IMR-90 (cell line): ENCODE measurements around the gene ZNF354B. TPM values are rescaled to one million over a fixed set of nuclear protein-coding genes. Genes with fewer than 3 reads are reported as not detected.

ENCODE experiments used
- ATAC-seq: fragments of 200-7000 bp; cut with Tn5 transposase; 2 replicates; pipeline ENCODE4 v1.9.1; 2020; ENCODE audit warnings: low read depth, mild to moderate bottlenecking, moderate library complexity
- BruUV-seq: library from RNA; stranded (reverse); fragments of 400-500 nt; replicated peaks from 2 replicates; lab custom pipeline; 2021; lab: Mats Ljungman, UMichigan
- CTCF ChIA-PET: fragments of 300-600 bp; formaldehyde crosslinking; extraction: SDS; loops from one replicate; lab custom pipeline; 2021; ENCODE audit warnings: antibody characterized with exemption; lab: Yijun Ruan, JAX
- POLR2A ChIA-PET: fragments of 300-600 bp; sonication (Branson Sonifier 250); formaldehyde crosslinking; loops from one replicate; lab custom pipeline; 2022; ENCODE audit warnings: antibody characterized with exemption; ENCODE audit not compliant: unreplicated experiment; lab: Charles Lee
- DNase-seq: peaks from one replicate; pipeline ENCODE4 v3.0.0; 2013
- H2AFZ ChIP-seq: replicated peaks from 2 replicates; pipeline ENCODE3; 2013; ENCODE audit warnings: low read length, mild to moderate bottlenecking; ENCODE audit not compliant: poor library complexity
- H2AK5ac ChIP-seq: 2 replicates; pipeline ENCODE4 v1.6.1; 2013; ENCODE audit warnings: low read depth, low read length, inconsistent platforms
- H2AK9ac ChIP-seq: replicated peaks from 2 replicates; pipeline ENCODE3; 2013; ENCODE audit warnings: mild to moderate bottlenecking, low read depth, low read length, moderate library complexity; ENCODE audit not compliant: poor library complexity
- H2BK120ac ChIP-seq: 2 replicates; pipeline ENCODE4 v1.6.1; 2013; ENCODE audit warnings: low read depth, low read length, inconsistent platforms
- H2BK15ac ChIP-seq: 3 replicates; pipeline ENCODE4 v1.6.1; 2013; ENCODE audit warnings: low read depth, low read length, inconsistent platforms
- H2BK20ac ChIP-seq: 2 replicates; pipeline ENCODE4 v1.6.1; 2013; ENCODE audit warnings: low read depth, mild to moderate bottlenecking, inconsistent platforms, low read length, moderate library complexity
- H2BK5ac ChIP-seq: 2 replicates; pipeline ENCODE4 v1.6.1; 2013; ENCODE audit warnings: mild to moderate bottlenecking, low read depth, low read length, inconsistent platforms; ENCODE audit not compliant: poor library complexity, severe bottlenecking
- H3K14ac ChIP-seq: replicated peaks from 2 replicates; pipeline ENCODE4 v1.6.1; 2013; ENCODE audit warnings: low read depth, low read length, inconsistent platforms
- H3K18ac ChIP-seq: 2 replicates; pipeline ENCODE4 v1.6.1; 2013; ENCODE audit warnings: low read depth, low read length, control low read depth
- H3K23ac ChIP-seq: 2 replicates; pipeline ENCODE4 v1.6.1; 2013; ENCODE audit warnings: low read depth, low read length, inconsistent platforms
- H3K27ac ChIP-seq: 2 replicates; pipeline ENCODE4 v1.5.1; 2013; ENCODE audit warnings: mild to moderate bottlenecking, control low read depth, low read length; ENCODE audit not compliant: insufficient read depth
- H3K27me3 ChIP-seq: 2 replicates; pipeline ENCODE4 v1.6.1; 2013; ENCODE audit warnings: low read length; ENCODE audit not compliant: control insufficient read depth, insufficient read depth
- H3K36me3 ChIP-seq: 2 replicates; pipeline ENCODE4 v1.6.1; 2013; ENCODE audit warnings: low read length, mixed read lengths; ENCODE audit not compliant: control insufficient read depth, insufficient read depth
- H3K4ac ChIP-seq: 2 replicates; pipeline ENCODE4 v1.6.1; 2013; ENCODE audit warnings: low read depth, low read length, inconsistent platforms
- H3K4me1 ChIP-seq: 2 replicates; pipeline ENCODE4 v1.6.1; 2013; ENCODE audit warnings: low read length, mixed read lengths; ENCODE audit not compliant: control insufficient read depth, insufficient read depth
- H3K4me2 ChIP-seq: 2 replicates; pipeline ENCODE4 v1.6.1; 2013; ENCODE audit warnings: low read depth, mild to moderate bottlenecking, control low read depth, low read length, moderate library complexity
- H3K4me3 ChIP-seq: 2 replicates; pipeline ENCODE4 v1.5.1; 2013; ENCODE audit warnings: low read depth, mild to moderate bottlenecking, control low read depth, low read length, moderate library complexity; ENCODE audit not compliant: insufficient read depth
- H3K56ac ChIP-seq: 2 replicates; pipeline ENCODE4 v1.6.1; 2013; ENCODE audit warnings: low read length, inconsistent platforms; ENCODE audit not compliant: insufficient read depth; ENCODE audit errors: extremely low read depth
- H3K79me1 ChIP-seq, 2 experiments: 2 replicates each; pipeline ENCODE4 v1.6.1; 2013; ENCODE audit warnings: low read length in 2 of 2, inconsistent platforms in 1 of 2, low read depth in 1 of 2
- H3K9ac ChIP-seq: 2 replicates; pipeline ENCODE4 v1.6.1; 2013; ENCODE audit warnings: low read depth, low read length, control low read depth
- H3K9me1 ChIP-seq: 2 replicates; pipeline ENCODE4 v1.6.1; 2013; ENCODE audit warnings: low read length, inconsistent platforms; ENCODE audit not compliant: insufficient read depth
- H3K9me3 ChIP-seq: 2 replicates; pipeline ENCODE4 v1.6.1; 2013; ENCODE audit warnings: low read length; ENCODE audit not compliant: control insufficient read depth, insufficient read depth
- H4K20me1 ChIP-seq: 2 replicates; pipeline ENCODE4 v1.6.1; 2013; ENCODE audit warnings: low read length, inconsistent platforms; ENCODE audit not compliant: insufficient read depth
- H4K5ac ChIP-seq: 2 replicates; pipeline ENCODE4 v1.6.1; 2013; ENCODE audit warnings: mild to moderate bottlenecking, low read depth, low read length, control low read depth
- H4K8ac ChIP-seq, 2 experiments: 2 replicates each; pipeline ENCODE4 v1.6.1; 2013; ENCODE audit warnings: low read depth in 2 of 2, low read length in 2 of 2, control low read depth in 1 of 2, inconsistent platforms in 1 of 2
- H4K91ac ChIP-seq: 2 replicates; pipeline ENCODE4 v1.6.1; 2013; ENCODE audit warnings: low read depth, low read length, inconsistent platforms; ENCODE audit not compliant: insufficient read depth
- MAZ ChIP-seq: IDR thresholded peaks from 2 replicates; pipeline ENCODE4 v1.6.1; 2012; ENCODE audit warnings: low read depth, mild to moderate bottlenecking, low read length, improper control_type of control experiment, moderate library complexity, borderline replicate concordance
- WGBS, 2 experiments: methylation state at CpG; one replicate each; pipeline versions ENCODE4 v1.1.5 to v1.1.7; 2013; ENCODE audit warnings: missing lambda C conversion rate in 2 of 2; ENCODE audit not compliant: insufficient read length in 1 of 2; ENCODE audit errors: extremely low coverage in 2 of 2; 5-methylcytosine and 5-hydroxymethylcytosine counted together
- dilution Hi-C: fragments of 300-500 bp; cut with HindIII; formaldehyde crosslinking; loops from one replicate; pipeline ENCODE4 v1.14.3; 2018; ENCODE audit warnings: low sequenced_read_pairs; ENCODE audit not compliant: unreplicated experiment
- in situ Hi-C: fragments of 300-500 bp; cut with MboI; formaldehyde crosslinking; loops from 3 replicates; pipeline ENCODE4 v1.14.3; 2019; ENCODE audit warnings: low sequenced_read_pairs, inconsistent platforms, mixed read lengths
- intact Hi-C: fragments of 100-400 bp; cut with micrococcal nuclease; formaldehyde crosslinking; loops from 2 replicates; pipeline ENCODE4 v1.10.0; 2022
- microRNA-seq, 2 experiments: library from miRNA; stranded (forward) in 1 of 2; unstranded in 1 of 2; fragments of 10-50 nt in 1 of 2; fragments of <30 nt in 1 of 2; gene quantifications in 1 of 2; microRNA quantifications in 1 of 2; one replicate each; pipeline versions ENCODE3 to v1.1.0; 2013 to 2020; ENCODE audit not compliant: insufficient read depth in 1 of 2, insufficient read length in 1 of 2, unreplicated experiment in 1 of 2
- polyA plus RNA-seq, 3 experiments: library from polyadenylated mRNA; depleted of rRNA; stranded (reverse); fragments of >200 nt; gene quantifications; 2 replicates each; pipeline ENCODE4 v1.2.3, GENCODE V29; 2012; ENCODE audit warnings: low replicate concordance in 1 of 3
- small RNA-seq, 5 experiments: library from RNA; depleted of rRNA; stranded (forward); fragments of <200 nt; gene quantifications; one replicate each; pipeline ENCODE3, GENCODE V24; 2012
- total RNA-seq: library from RNA; depleted of rRNA; stranded (reverse); fragments of >200 nt; gene quantifications from 2 replicates; pipeline ENCODE4 v1.2.3, GENCODE V29; 2012; rRNA removed
- TF ChIP-seq, protein P1 (sequence below): fragments of 150-350 bp; IDR thresholded peaks from 2 replicates; pipeline ENCODE4 v1.6.1; 2016; ENCODE audit warnings: low read depth, mild to moderate bottlenecking, low read length, moderate library complexity, borderline replicate concordance

ZNF354B gene
- total and polyA plus RNA-seq, 2 of the 4 experiments (the other 2 are of a cell fraction), result 5.0 to 6.7 TPM

DNA sequence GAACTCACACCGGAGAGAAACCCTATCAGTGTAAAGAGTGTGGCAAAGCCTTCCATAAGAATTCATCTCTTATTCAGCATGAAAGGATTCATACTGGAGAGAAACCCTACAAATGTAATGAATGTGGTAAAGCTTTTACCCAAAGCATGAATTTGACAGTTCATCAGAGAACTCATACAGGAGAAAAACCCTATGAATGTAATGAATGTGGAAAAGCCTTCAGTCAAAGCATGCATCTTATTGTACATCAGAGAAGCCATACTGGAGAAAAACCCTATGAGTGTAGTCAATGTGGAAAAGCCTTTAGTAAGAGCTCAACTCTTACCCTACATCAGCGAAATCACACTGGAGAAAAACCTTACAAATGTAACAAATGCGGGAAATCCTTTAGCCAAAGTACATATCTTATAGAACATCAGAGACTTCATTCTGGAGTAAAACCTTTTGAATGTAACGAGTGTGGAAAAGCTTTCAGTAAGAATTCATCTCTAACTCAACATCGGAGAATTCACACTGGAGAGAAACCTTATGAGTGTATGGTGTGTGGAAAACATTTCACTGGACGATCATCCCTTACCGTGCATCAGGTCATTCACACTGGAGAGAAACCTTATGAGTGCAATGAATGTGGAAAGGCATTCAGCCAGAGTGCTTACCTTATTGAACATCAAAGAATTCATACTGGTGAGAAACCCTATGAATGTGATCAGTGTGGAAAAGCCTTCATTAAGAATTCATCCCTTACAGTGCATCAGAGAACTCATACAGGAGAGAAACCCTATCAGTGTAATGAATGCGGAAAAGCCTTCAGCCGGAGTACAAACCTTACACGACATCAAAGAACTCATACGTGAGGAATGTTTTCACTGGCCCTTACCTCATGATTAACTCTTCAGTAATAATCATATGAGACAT is 72.3 kb downstream of the ZNF354B start:
- Histone ChIP-seq H3K4me3 (no peak overlapping the region), H2BK5ac (no peak overlapping the region), H3K9me1 (no peaks in the 10 kb centered on the region), H3K27me3 (no peaks in the 10 kb centered on the region), H3K14ac (no peak overlapping the region), H3K4me2 (no peak overlapping the region), H4K5ac (no peak overlapping the region), H4K8ac (no peak overlapping the region), H4K91ac (no peak overlapping the region), H3K79me1 (no peaks in the 10 kb centered on the region), H3K27ac (no peak overlapping the region), H3K56ac (no peak overlapping the region), H2BK20ac (no peak overlapping the region), H3K23ac (no peak overlapping the region), H3K4ac (no peak overlapping the region), H4K20me1 (no peaks in the 10 kb centered on the region), H2AK5ac (no peak overlapping the region), H2BK120ac (no peak overlapping the region), H2AFZ (no peak overlapping the region), H3K9me3 (peaks cover 64% of the 10 kb centered on the region), H2BK15ac (no peak overlapping the region), H3K36me3 (no peaks in the 10 kb centered on the region), H3K9ac (no peak overlapping the region), H2AK9ac (no peak overlapping the region), H3K4me1 (no peaks in the 10 kb centered on the region), H3K18ac (no peak overlapping the region)
- no CpG with 5 or more reads among the region's 11 CpGs for WGBS, 2 experiments
- intact Hi-C loops (no loop called here), in situ Hi-C loops (no loop called here), dilution Hi-C loops (no loop called here)
- CTCF ChIA-PET, result no interaction called here
- TF ChIP-seq, protein P1, sequence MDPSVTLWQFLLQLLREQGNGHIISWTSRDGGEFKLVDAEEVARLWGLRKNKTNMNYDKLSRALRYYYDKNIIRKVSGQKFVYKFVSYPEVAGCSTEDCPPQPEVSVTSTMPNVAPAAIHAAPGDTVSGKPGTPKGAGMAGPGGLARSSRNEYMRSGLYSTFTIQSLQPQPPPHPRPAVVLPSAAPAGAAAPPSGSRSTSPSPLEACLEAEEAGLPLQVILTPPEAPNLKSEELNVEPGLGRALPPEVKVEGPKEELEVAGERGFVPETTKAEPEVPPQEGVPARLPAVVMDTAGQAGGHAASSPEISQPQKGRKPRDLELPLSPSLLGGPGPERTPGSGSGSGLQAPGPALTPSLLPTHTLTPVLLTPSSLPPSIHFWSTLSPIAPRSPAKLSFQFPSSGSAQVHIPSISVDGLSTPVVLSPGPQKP, result no peak
- no peak for TF ChIP-seq MAZ
- BruUV-seq, result no TSS peak
- ATAC-seq (no peak), DNase-seq (no peak)
- POLR2A ChIA-PET, result no interaction called here

Small RNA genes within 50 kb of the gene (microRNA-seq; reads per million reads assigned to microRNA genes)
- gene AC126915.2 (ENCODE audit: insufficient read depth, insufficient read length) (not detected), gene AC126915.3 (ENCODE audit: insufficient read depth, insufficient read length) (not detected)

Small RNA genes within 50 kb of the gene (small RNA-seq; reads per million reads assigned to genes)
- 0 reads per million in 5 experiments for gene AC126915.2
- gene AC126915.3, result 0 reads per million in 5 experiments

Other genes starting within 250 kb of the ZNF354B start
- gene CLK4, start 232.9 kb upstream of the ZNF354B start, total RNA-seq, result 8.2 and 14.4 TPM in 2 replicates
- 9.4 and 11.9 TPM in 2 replicates for gene CLK4, start 232.9 kb upstream of the ZNF354B start, polyA plus RNA-seq (2012; rRNA removed)
- gene ZNF354A, start 129.3 kb upstream of the ZNF354B start, total RNA-seq, result 3.9 and 5.3 TPM in 2 replicates
- gene ZNF354A, start 129.3 kb upstream of the ZNF354B start, polyA plus RNA-seq (2012; rRNA removed), result 3.7 and 4.2 TPM in 2 replicates
- 0.18 and 0.56 TPM in 2 replicates for gene ZFP2, start 36.0 kb downstream of the ZNF354B start, total RNA-seq
- gene ZFP2, start 36.0 kb downstream of the ZNF354B start, polyA plus RNA-seq (2012; rRNA removed), result 0.06 and 0.19 TPM in 2 replicates
- gene ZNF454, start 81.2 kb downstream of the ZNF354B start, total RNA-seq, result under 0.01 and 0.18 TPM in 2 replicates
- 0.07 and 0.12 TPM in 2 replicates for gene ZNF454, start 81.2 kb downstream of the ZNF354B start, polyA plus RNA-seq (2012; rRNA removed)
- gene GRM6, start 135.4 kb downstream of the ZNF354B start, total RNA-seq, result not detected in 2 replicates
- gene GRM6, start 135.4 kb downstream of the ZNF354B start, polyA plus RNA-seq (2012; rRNA removed), result not detected in 2 replicates
- 3.3 and 3.4 TPM in 2 replicates for gene ZNF879, start 163.9 kb downstream of the ZNF354B start, total RNA-seq
- 0.89 and 1.4 TPM in 2 replicates for gene ZNF879, start 163.9 kb downstream of the ZNF354B start, polyA plus RNA-seq (2012; rRNA removed)
- 5.6 and 7.2 TPM in 2 replicates for gene ZNF354C, start 200.4 kb downstream of the ZNF354B start, total RNA-seq
- gene ZNF354C, start 200.4 kb downstream of the ZNF354B start, polyA plus RNA-seq (2012; rRNA removed), result 1.5 and 1.9 TPM in 2 replicates